Measurements from ENCODE around the gene HLA-A.

DNA sequence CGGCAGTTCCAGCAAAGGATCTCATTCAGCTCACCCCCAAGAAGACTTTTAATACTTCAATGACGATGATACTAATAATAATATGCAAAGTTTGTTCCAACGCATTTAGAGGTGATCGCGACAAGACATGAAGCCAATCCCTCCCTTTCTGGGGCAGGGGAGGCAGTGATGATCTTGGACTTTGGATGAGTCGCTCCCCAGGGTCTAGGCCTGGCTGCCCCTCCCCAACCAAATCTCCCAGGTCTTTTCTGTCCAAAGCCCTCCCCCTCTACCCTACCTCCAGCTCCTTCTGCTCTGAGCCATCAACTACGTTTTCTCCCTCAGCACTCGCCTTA lies 33.9 kb downstream of the HLA-A start:
- TF ChIP-seq, protein P1, sequence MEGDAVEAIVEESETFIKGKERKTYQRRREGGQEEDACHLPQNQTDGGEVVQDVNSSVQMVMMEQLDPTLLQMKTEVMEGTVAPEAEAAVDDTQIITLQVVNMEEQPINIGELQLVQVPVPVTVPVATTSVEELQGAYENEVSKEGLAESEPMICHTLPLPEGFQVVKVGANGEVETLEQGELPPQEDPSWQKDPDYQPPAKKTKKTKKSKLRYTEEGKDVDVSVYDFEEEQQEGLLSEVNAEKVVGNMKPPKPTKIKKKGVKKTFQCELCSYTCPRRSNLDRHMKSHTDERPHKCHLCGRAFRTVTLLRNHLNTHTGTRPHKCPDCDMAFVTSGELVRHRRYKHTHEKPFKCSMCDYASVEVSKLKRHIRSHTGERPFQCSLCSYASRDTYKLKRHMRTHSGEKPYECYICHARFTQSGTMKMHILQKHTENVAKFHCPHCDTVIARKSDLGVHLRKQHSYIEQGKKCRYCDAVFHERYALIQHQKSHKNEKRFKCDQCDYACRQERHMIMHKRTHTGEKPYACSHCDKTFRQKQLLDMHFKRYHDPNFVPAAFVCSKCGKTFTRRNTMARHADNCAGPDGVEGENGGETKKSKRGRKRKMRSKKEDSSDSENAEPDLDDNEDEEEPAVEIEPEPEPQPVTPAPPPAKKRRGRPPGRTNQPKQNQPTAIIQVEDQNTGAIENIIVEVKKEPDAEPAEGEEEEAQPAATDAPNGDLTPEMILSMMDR (IDR thresholded peaks at IDR 0.05; ENCODE audit: extremely low read depth in 1 of 2, insufficient read depth in 1 of 2, low read depth in 1 of 2, low read length in 2 of 2) = no peak
- TF ChIP-seq MAX (IDR thresholded peaks at IDR 0.05; ENCODE audit: insufficient read depth, insufficient read length) (no peak), EZH2 (IDR thresholded peaks at IDR 0.05; ENCODE audit: borderline replicate concordance, low read depth, low read length, severe bottlenecking) (no peak), FOS (IDR thresholded peaks at IDR 0.05; ENCODE audit: borderline replicate concordance, insufficient read depth, low read length) (no peak), POLR2A (IDR thresholded peaks at IDR 0.05; ENCODE audit: low read depth, low read length) (no peak), POLR2AphosphoS5 (IDR thresholded peaks at IDR 0.05; ENCODE audit: insufficient read depth, low read depth, low read length) (no peak), GATA2 (IDR thresholded peaks at IDR 0.05; ENCODE audit: insufficient read depth, insufficient read length, low read depth, low read length) (no peak)
